A204.1 (cell line): ENCODE data around the gene PARD3B.

Experiments
- FAIRE-seq: peaks from 2 replicates; lab custom pipeline; 2012; peaks lifted over from hg19 to GRCh38; lab: Jason Lieb, UNC

The PARD3B gene

DNA sequence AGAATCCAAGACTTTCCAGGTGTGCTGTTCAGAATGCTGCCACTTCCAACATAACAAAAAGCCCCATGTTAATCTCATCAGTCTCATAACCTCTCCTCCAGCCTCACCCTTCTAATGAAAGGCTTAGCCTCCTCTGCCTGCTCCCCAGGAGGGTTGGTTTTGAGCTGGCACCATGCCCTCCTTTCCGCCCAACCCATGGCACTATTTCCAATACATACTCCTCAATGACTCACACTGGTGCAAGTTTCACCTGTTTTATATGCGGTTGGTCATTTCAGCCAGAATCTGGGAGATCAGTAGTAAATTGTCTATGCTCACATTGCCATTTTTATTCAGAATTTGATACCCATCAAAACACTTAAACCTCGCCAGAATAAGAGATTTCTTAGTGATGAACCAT, 979.4 kb downstream of the PARD3B start:
- FAIRE-seq = no peak

- no peak for FAIRE-seq
These were observed 982.5 kb downstream of the PARD3B start for GRCh38 chr2:205527801-205528200.

DNA sequence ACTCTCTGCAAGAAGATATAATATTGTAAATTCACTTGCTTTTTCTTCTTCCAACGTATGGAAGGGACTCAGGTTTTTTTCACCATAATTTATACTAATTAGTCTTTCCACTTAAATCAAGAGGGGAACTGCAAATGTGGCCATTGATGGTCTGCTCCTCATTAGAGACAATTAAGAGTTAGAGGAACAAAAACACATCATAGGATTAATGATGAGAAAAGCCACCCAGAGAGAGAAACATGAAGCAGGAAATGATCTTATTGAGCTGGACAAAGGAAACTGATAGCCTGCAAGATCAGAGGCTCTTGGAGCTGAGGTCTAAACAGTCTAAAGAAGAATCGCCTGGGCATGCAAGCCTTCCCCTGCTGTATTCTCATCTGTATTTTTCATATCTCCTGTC, 985.8 kb downstream of the PARD3B start:
- no peak for FAIRE-seq

- FAIRE-seq = no peak
These were observed 986.3 kb downstream of the PARD3B start for GRCh38 chr2:205531489-205532148.

DNA sequence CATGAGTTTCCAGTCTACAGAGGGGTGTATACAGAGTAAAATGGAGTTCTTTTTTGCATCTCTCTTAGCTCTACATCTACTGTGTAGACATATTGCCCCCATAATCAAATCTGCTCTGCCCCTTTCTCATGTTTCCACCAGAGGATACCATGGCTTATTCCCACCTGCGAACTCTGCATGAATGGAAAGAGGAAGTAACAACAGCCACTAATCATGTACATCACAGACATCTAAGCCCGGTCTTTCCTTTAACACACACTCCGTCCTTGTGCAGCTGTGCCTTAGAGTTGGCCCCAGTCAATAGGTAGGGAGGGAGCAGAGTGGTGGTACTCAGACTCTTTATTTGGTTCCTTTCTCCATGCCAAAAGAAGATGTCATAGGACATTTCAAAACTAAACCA, 989.7 kb downstream of the PARD3B start:
- FAIRE-seq = no peak

DNA sequence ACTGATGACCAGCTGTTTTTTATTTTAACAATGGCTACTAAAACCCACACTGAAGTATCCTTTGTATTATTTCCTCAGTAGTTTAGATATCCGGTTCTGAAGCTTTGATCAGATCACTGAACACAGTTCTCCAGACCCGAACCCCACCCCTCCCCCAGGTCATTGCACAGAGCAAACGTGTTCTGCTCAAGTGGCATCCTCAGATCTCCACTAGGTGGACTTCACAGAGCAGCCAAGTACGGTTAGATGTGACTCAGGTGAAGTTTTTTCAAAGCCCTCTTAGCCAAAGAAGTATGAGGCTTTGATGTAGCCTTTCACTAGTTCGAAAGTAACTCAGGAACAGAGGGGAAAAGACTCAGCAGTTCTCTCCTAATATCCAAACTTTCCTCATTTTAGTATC, 994.3 kb downstream of the PARD3B start:
- no peak for FAIRE-seq

GRCh38 chr2:205540036-205540435, 994.8 kb downstream of the PARD3B start:
- no peak for FAIRE-seq

DNA sequence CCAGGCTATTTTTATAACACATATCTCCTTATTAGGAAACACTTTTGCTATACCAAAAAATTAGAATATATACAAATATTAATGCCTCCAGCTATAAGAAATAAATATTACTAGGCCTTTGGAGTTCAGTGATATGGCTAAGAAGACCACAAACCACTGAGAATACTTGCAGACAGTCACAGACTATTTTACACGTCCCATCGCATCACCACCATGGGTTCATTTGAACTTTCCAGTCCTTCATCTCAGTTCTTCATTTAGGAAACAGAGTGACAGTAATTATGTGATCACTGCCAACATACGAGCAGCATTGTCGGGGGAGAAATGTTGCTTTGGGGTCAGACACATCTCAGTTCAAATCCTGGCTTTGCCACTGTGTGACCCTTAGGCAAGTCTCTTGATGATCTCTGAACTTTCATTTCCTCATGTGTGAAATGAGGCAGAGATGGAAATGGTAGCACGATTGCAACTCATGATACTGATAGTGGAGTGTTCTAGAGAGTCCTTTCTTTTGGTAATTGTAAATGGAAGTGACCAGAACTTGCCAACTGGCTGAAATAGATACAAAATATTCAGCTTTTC, 998.1 kb downstream of the PARD3B start:
- FAIRE-seq = no peak

DNA sequence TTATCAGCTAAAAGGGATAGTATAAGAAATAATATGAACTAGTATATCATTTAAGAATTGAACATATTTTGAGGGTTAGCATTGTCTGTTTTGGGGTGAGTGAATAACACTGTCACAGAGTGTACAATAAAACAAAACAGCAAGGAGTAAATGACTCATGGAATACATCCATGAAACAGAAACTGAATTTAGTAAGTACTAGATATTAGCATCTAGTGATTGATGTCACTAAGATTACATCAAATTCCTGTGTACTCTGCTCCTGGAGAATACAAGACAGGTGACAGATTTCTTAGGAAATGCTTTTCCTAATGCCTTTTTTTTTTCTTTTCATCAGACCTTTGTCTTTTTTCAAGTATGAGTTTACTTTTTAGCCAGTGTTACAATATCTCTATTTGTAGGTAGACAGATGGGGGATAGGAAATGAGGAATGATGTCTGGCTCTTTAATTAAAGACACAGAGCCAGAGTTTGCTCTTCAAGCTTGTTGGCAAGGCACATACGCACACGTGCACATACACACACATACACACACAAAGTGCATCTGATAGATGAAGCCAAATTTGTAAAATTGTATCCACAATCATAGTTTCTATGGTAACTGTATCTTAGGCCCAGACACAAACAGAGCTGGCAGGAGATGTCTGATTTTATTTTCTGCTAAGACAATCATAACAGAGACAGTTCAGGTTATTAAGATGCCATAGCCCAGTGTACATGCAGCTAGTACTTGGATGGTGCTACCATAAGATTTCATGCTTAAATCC, 998.8 kb downstream of the PARD3B start:
- FAIRE-seq = no peak

- FAIRE-seq = no peak
These were observed 1000.9 kb downstream of the PARD3B start for GRCh38 chr2:205545971-205546816.

DNA sequence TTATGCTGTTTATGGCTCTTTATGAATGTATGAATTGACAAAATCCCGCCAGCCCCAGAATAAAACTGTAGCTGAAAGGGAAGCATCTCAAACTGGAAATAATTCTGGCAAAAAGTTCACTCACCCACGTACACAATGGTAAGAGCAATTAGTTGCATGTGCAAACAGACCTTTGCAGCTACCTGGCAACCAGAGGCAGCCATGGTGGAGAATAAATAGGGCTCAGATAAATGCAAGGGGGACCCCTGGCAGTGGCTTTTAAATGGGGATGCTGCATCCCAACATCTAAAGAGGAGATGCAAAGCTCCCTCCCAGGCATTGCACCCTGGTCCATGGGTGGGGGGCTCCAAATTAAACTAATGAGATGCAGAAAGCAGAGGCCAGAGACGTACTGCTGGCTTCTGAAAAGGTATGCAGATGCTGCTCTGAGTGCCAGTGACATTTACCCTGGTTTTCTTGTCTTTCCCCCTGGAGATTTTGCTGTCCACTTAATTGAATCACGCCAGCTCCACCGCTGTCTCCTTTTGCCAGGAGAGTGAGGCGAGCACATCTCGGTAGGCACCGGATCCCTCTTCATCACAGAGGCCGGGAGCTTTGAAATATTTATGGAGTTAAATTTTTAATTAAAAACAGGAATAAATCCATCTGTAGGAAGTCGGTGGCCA, 1010.4 kb downstream of the PARD3B start:
- no peak for FAIRE-seq

- FAIRE-seq = no peak
These were observed 1011.1 kb downstream of the PARD3B start for GRCh38 chr2:205556357-205556756.

DNA sequence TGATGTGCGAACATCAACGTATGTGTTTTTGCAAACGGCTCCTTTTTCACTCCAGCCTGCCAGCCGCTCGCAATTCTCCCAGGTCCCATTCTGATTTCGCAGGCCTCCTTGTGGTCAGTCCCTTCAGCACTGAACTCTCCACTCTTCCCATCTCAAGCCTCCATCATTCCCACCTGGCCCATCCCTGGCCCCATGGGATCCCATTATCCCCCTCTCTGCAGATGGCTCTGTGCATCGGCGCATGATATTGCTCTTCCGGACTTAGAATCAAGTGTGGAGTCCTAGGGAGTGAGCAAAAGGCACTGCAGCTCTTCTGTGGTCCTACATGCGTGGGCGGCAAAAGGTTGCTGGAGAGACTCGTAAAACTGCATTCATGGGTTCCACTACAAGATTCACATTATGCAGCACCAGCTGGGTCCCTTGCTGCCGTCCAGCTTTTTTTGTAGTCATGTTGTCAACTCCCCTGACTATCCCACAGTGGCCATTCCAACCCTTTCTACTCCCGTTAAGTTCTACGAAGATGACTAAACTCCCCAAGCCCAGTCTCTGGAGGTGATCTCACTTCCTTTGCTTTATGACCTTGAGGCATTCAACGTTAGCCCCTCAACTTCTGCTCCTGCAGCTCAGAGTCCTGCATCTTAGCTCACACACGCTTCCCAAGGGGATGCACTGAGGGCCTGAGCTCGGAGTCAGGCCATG, 1011.7 kb downstream of the PARD3B start:
- FAIRE-seq = no peak

DNA sequence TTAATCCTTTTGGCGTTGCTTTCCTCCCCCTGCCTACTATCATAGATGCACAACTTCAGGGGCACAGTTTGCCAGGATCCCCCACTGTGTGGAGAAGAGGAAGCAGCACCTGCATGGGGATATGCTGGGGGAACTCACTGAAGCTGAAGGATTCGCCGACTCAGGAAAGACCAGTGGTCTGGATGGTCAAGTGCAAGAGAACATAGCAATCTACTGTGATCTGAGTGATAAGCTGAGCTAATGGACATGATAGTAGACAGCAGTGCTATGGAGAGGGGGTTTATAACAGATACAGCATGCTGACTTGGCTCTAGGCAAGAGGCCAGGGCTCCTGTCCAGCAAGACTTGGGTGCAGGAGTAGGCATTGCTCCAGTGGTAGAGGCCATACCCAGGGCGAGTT, 1012.6 kb downstream of the PARD3B start:
- FAIRE-seq = no peak

GRCh38 chr2:205561441-205561840, 1016.2 kb downstream of the PARD3B start:
- no peak for FAIRE-seq

DNA sequence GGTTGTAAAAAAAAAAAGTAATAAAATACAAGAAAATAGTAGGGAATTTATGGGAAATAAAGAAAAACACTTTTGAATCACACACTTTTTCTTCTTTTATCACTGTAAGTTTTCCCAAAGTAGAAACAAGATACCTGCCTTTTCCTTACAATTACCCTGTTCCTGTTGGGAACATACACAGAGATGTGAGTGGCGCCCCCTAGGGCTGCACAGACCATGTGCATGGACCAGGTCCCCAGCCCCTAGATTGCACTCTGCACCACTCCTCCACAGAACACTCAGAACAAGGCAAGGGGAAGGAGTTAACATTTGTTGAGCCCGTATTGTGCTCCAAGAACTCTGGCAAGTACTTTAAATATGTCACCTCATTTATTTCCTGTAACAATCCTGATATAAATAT, 1018.4 kb downstream of the PARD3B start:
- FAIRE-seq = no peak

- no peak for FAIRE-seq
These were observed 1019.3 kb downstream of the PARD3B start for GRCh38 chr2:205564346-205565141.

- no peak for FAIRE-seq
These were observed 1019.9 kb downstream of the PARD3B start for GRCh38 chr2:205565142-205565522.

GRCh38 chr2:205566606-205567168, 1021.4 kb downstream of the PARD3B start:
- no peak for FAIRE-seq

DNA sequence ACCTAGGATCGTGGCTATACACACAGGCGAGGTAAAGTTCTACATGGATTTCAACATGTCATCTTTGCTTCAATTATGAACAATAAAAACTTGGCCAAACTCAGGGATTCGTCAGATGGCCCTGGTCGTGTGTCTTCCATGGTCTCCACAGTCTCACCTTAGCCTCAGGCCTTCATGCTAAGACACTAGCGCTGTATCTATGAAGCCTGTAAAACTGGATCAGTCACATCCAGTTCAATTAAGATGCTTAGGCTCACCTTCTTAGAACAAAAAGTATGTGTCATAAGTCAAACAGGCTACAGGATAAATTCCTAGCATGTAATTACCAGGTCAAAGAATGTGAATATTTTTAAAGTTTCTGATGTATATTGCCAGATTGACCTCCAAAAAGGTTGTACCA, 1023.3 kb downstream of the PARD3B start:
- FAIRE-seq = no peak
